HG03280 (cell line): Measurements from ENCODE around the gene RIPK1.
"Not testable (repeated sequence)": the region's sequence is repeated elsewhere in the genome, so short reads cannot be mapped to it uniquely, and the experiment has no call there.

Experiments used
- ATAC-seq: cut with Tn5 transposase; IDR thresholded peaks from one replicate; pipeline ENCODE4 v1.9.1; 2021; ENCODE audit warnings: mild to moderate bottlenecking, moderate library complexity; ENCODE audit not compliant: unreplicated experiment

RIPK1 gene

GRCh38 chr6:3133515-3133914 lies 65.2 kb downstream of the RIPK1 start:
- no peak for ATAC-seq

DNA sequence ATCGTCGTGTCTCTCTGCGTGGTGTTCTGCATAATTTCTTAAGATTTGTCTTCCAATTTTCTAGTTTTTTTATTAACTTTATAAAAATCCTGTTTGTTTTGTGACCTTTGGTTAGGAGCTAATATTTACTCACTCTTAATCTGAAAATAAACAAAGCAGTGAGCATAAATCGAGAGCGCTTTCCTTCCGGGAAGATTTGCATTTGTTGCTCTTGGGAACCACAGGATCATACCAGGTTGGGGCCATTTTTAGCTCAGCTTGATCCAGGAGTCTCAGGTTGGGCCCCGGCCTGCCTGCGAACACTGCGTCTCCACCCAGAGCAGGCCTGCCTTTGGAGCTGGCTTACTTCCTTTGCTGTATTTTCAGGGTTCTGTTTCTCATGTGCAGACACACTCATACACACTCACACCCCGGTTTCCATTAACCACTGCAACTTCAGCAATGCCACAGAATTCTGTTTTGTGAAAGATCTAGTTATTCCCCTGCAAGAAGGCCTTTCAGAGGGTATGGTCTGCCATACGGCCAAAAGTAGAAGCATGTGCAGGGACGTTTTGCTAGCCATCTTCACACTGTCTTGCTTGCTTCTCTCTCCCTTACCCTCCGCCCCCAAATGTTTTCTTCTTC lies 67.5 kb downstream of the RIPK1 start:
- ATAC-seq: no peak

DNA sequence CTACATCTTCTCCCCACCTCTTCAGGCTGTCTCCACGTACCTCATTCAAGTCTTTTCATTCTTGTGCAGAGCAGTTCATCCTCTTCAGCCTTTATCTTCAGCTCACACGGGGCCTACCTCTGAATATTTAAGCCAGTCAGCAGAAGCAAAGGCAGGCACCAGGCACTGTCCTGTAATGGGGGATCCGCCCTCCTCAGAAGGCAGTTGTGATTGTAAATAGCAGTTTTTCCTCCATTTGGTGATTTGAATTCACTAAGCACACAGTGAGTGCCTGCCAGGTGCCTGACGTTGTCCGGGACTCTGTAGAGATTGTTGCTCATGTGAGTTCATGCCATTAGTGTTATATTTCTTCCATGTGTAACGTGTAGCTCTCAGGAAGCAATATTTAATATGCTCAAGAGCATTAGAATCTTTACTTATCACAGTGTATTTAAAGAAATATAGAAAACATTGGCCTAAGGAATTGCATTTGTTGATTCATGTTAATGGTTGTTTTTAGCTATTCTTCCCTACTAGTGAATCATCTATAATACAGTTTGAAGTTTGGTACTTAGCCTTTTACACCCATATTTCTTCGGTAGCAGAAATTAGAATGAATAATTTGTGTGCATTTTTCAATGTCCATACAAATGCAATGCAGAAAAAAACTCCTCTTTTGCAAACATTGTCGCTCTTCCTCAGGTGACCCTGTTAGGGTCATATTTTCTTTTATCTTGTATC lies 68.2 kb downstream of the RIPK1 start:
- no peak for ATAC-seq

DNA sequence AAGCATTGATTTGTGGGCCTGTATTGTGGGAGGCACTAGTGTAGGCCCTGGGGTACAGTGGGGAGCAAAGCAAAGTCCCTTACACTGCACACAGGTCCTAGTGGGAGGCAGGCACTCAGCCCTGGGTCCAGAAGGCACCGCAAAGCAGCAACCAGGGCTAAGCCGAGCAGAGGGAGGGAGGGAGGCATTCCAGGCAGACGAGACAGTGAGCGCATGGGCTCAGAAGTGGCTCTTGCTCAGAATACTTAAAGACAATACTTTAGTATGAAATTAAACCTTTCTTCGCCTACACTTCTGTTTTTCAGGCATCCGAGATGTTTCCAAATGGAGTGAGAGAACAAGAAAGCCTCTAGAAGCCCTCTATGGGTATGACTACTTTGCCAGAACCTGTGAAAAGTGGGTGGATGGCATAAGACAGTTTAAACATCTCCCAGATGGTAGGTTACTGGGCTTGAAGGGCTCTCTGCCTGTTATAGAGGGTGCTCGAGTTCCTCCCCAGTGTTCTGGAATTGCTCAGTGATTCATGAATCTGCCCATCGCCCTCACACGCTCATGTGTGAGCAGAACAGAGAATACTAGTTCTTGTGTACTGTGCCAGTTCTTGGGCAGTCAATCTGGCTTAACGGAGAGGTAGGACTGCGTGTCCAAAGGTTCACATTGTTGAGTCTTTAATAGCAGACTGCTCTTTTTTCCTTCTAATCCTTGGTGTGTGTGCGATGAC lies 68.9 kb downstream of the RIPK1 start:
- ATAC-seq: no peak

DNA sequence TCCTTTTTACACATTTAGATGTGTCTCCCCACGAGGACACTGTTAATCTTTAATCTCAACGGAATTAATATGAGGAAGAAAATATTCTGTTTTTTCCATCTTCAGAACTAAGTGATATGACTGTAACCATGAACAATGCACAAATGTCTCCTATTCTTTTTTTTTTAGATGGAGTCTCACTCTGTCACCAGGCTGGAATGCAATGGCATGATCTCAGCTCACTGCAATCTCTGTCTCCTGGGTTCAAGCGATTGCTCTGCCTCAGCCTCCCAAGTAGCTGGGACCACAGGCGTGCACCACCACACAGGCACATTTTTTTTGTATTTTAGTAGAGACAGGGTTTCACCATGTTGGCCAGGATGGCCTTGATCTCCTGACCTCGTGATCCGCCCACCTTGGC lies 69.6 kb downstream of the RIPK1 start:
- ATAC-seq: not testable (repeated sequence)

GRCh38 chr6:3138341-3138740 lies 70.0 kb downstream of the RIPK1 start:
- no peak for ATAC-seq

- ATAC-seq: no peak
Observed at GRCh38 chr6:3139090-3139903, 71.0 kb downstream of the RIPK1 start.

- no peak for ATAC-seq
Observed at GRCh38 chr6:3140201-3140600, 71.9 kb downstream of the RIPK1 start.

- no peak for ATAC-seq
Observed at GRCh38 chr6:3142536-3142935, 74.2 kb downstream of the RIPK1 start.

DNA sequence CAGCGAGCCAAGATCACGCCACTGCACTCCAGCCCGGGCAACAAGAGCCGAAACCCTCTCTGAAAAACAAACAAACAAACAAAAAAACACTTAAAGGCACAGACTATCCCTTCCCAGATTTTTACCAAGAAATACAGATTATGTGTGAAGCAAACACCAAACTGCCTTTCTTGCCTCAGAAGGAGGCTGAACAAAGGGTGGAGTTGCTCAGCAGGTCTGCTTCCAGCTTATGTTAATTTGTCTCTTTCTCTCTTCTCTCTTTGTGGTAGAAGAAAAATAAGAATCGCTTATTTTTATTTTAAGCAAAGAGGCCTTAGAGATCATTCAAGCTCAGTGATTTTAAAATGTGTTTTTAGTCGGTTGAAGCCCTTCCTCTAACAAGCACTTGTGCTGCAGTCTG lies 74.9 kb downstream of the RIPK1 start:
- ATAC-seq: no peak

DNA sequence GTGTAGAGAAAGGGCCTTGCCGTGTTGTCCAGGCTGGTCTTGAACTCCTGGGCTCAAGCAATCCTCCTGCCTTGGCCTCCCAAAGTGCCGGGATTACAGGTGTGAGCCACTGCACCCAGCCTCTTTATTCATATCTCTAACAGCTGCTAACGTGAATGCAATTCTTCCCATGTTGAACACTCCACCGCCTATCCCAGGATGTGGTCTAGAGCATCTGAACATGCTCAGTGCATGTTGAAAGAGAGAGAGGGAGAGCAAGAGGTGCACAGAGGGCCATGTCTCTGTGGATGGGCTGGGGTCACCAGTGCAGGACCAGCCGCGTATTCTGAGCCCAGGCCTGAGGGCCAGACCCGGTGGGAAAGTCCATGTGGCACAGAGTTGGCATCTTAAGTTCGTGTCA lies 76.3 kb downstream of the RIPK1 start:
- ATAC-seq: no peak

DNA sequence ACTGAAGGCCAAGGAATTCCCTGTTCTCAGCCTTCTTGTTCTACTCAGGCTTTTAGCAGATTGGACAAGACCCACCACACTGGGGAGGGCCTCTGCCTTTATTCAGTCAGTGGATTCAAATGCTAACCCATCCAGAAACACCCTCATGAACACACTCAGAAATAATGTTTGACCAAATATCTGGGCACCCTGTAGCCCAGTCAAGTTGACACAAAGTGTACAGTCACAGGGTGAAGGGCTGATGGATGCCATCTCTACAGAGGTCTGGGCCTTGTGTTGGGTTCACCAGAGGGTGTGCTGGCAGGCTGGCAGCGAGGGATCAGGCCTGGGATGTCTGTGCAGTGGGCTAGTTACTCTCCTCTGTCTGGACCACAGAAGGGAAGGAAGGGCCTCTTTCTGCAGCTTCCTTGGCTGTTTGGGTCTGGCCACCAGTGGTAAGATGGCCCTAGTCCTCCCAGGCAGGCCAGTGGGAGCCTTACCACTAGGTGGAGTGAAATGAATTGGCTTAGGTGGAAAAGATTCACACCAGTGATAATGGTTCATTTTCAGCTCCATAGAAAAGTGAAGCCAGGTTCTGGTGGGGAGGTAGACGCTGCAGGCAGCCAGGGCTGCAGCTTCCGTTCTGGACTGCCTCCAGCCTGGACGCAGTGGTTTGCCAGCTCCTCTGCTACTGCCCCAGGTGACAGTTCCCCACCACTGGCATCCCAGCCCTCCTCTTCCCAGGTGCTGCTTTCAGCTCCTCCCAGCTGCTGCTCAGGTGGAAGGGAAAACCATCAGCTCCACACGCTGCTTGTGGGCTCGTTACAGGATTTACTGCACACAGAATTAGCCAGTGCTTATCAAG lies 79.8 kb downstream of the RIPK1 start:
- ATAC-seq: no peak

DNA sequence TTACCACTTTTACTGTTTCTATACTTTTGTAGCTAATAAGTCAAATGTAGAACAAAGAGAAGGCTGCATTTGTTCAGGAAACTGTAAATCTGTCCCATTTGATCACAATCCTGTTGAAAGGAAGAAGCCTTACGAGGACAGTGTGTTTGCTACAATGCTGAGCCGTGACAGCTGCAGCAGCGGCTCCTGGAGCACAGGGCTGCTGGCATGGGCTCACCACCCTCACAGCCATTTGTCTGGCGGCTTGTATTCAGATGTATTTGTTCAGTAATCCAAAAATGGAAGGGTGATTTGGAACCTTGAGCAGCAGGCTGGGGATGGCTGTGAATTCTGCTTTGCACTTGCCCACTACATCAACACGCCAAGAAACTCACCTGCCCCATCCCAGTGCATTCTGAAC lies 83.4 kb downstream of the RIPK1 start:
- ATAC-seq: no peak

GRCh38 chr6:3152689-3153088 lies 84.4 kb downstream of the RIPK1 start:
- no peak for ATAC-seq

GRCh38 chr6:3155416-3155815 lies 87.1 kb downstream of the RIPK1 start:
- not testable (repeated sequence) for ATAC-seq

DNA sequence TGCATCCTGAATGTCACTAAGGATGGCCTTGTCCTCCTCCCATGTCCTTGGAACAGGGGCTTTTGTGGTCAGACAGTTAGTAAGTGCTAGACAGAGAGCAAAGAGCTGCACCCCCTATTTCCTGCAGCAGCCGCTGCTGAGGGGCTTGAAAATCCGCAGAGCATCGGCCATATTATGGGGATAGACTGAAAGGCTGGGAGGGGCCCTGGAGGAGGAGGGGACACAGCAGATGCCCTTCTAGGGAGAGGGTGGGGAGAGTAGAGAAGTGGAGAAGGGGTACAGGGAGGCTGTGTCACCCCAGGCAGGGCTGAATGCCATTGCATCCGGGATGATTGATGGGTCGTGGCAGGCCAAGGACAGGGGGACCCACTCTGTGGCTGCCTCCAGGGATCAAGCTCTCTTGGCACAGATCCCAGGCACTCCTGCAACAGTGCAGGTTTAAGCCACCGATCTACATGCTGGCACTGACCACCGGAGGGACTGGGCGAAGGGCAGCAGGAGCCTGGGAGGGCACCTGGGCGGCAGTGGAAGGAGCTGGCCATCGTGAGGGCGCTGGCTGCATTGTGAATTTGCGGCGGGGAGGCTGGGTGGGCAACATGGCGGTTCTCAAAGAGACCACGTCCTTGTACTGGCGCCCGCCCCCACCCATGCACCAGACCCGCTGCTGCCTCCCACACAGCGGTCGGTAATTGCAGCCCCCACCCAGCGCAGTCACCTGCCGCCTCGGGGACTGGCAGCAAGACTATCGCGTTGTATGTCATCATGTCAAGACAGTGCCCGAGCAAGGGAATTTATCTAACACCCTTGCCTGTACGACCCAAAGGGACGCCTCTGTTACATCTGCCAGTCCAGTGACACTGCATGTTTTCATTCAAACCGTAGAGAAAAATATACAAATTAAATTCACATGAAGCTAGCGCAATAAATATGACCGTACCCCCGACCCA lies 88.2 kb downstream of the RIPK1 start:
- ATAC-seq: peak; percentile 9

DNA sequence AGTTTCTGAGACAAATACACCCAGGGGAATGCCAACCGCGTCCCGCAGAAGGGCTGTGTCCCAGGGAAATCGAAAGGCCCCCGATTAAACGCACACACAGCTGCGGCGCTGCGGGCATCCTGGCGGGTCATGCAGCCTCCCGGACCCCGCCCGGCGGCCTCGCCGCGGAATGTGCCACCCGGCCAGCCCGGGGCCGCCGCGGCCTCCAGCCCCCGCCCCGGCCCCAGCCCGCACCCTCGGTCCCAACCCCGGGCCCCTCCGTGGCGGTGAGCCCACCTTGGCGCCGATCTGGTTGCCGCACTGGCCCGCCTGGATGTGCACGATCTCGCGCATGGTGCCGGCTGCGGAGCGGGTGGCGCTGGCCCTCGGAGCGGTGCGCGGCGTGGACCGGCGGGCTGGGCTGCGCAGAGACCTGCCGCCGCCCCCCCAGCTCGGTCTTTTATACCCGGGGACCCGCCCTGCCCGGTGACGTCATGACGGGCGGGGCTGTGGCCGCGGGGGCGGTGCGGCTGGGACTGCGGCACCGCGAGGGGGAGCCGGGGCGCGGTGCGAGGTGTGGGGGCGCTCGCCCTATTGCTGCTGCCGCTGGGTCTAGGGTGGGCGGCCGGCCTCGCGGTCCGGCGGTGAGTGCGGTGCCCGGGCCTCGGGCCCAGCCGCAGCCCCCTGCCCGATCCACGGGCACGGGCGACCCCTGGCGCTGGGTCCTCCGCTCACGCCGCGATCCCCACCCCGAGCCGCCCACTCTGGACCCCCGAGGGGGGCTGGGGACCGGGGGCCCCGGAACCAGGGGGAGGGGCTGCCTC lies 89.0 kb downstream of the RIPK1 start, which contains the start of gene TUBB2A:
TUBB2A (minus strand) TSS at position 414 of the 803 bp plus-strand sequence; CDS start at position 333, 81 bp downstream.
- ATAC-seq: peak; percentile 67
